Astrocyte of the cerebellum (primary cell): ENCODE data around the gene GNB1.

Experiments used
- DNase-seq: peaks from one replicate; pipeline ENCODE4 v3.0.0-alpha.2; 2011; ENCODE audit warnings: low read depth
- H3K4me3 ChIP-seq: 2 replicates; pipeline ENCODE4 v1.5.1; 2011; ENCODE audit warnings: mild to moderate bottlenecking, low read depth, low read length, moderate library complexity
- CTCF ChIP-seq: IDR thresholded peaks from 2 replicates; pipeline ENCODE4 v1.5.1; 2012; ENCODE audit warnings: low read length, low read depth, moderate library complexity, mild to moderate bottlenecking; ENCODE audit errors: missing control alignments
- in situ Hi-C: cut with HindIII; loops from 2 replicates; pipeline ENCODE4 v1.10.0; 2017; ENCODE audit warnings: low sequenced_read_pairs

GNB1 gene

GRCh38 chr1:1906185-1907097 lies 15.6 kb upstream of the GNB1 start:
- peak; percentile 28 for DNase-seq
- in situ Hi-C loops, result no loop called here
- H3K4me3 ChIP-seq, result no peak overlapping the region
- peak; percentile 98 for TF ChIP-seq CTCF

- no peak for TF ChIP-seq CTCF
- no peak overlapping the region for H3K4me3 ChIP-seq
- DNase-seq, result no peak
- in situ Hi-C loops, result no loop called here
Observed at GRCh38 chr1:1903224-1903623, 12.3 kb upstream of the GNB1 start.

- no peak for TF ChIP-seq CTCF
- H3K4me3 ChIP-seq, result no peak overlapping the region
- in situ Hi-C loops, result no loop called here
- DNase-seq, result no peak
Observed at GRCh38 chr1:1901641-1902294, 10.9 kb upstream of the GNB1 start.

- in situ Hi-C loops, result no loop called here
- TF ChIP-seq CTCF, result no peak
- DNase-seq, result no peak
- H3K4me3 ChIP-seq, result no peak overlapping the region
Observed at GRCh38 chr1:1900883-1901640, 10.2 kb upstream of the GNB1 start.

- in situ Hi-C loops, result no loop called here
- TF ChIP-seq CTCF, result no peak
- no peak for DNase-seq
- H3K4me3 ChIP-seq, result no peak overlapping the region
Observed at GRCh38 chr1:1899967-1900327, 9.1 kb upstream of the GNB1 start.

- TF ChIP-seq CTCF, result no peak
- DNase-seq, result no peak
- in situ Hi-C loops, result no loop called here
- no peak overlapping the region for H3K4me3 ChIP-seq
Observed at GRCh38 chr1:1899266-1899966, 8.5 kb upstream of the GNB1 start.
